ENCODE results near the gene CPS1.

Gene CPS1

DNA sequence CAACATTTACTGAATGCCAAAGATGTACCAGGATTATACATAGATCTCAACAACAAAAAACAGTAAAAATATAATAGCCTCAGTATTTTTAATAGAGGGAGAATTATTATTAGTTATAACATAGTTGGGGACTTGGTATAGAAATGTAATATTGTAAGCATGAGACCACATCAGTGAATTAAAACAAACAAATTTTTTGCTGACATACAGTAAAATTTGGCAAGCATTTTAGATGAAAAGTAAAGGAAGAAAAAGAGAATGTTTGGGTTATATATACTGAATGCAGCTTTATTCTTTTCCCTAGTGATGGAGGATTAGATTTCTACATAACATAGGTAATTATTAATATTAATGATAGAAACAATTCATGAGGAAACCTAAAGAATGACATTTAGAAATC lies 10.9 kb downstream of the CPS1 start:
- no peak overlapping the region for H3K27ac Mint-ChIP-seq
- no peaks in the 10 kb centered on the region for H3K36me3 Mint-ChIP-seq (ENCODE audit: low read depth)
- H3K4me3 Mint-ChIP-seq, result no peak overlapping the region
- no peak for DNase-seq
- no peaks in the 10 kb centered on the region for H3K4me1 Mint-ChIP-seq
- TF ChIP-seq, protein P1, sequence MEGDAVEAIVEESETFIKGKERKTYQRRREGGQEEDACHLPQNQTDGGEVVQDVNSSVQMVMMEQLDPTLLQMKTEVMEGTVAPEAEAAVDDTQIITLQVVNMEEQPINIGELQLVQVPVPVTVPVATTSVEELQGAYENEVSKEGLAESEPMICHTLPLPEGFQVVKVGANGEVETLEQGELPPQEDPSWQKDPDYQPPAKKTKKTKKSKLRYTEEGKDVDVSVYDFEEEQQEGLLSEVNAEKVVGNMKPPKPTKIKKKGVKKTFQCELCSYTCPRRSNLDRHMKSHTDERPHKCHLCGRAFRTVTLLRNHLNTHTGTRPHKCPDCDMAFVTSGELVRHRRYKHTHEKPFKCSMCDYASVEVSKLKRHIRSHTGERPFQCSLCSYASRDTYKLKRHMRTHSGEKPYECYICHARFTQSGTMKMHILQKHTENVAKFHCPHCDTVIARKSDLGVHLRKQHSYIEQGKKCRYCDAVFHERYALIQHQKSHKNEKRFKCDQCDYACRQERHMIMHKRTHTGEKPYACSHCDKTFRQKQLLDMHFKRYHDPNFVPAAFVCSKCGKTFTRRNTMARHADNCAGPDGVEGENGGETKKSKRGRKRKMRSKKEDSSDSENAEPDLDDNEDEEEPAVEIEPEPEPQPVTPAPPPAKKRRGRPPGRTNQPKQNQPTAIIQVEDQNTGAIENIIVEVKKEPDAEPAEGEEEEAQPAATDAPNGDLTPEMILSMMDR (IDR thresholded peaks at IDR 0.05), result no peak
- H3K9me3 Mint-ChIP-seq, result no peaks in the 10 kb centered on the region
- no peaks in the 10 kb centered on the region for H3K27me3 Mint-ChIP-seq (ENCODE audit: low read depth, poor library complexity)

DNA sequence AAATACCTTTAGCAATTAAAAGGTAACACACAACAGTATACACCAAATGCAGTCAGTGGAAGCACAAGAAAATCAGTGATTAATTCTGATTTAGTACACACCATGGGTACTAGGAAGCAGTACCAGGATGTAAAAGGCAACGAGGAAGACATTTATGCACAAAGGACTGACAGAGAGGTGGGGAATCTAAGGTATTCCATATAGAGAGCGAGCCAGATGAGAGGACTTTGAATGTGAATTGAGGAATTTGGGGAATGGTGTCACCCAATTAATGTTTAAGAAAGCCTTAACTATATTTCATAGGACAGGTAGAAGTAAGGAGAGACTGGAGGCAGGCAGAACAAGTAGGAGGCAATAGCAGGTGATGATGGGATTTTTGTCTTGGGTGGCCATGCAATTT lies 11.7 kb downstream of the CPS1 start:
- no peak overlapping the region for H3K4me3 Mint-ChIP-seq
- TF ChIP-seq, protein P1 (IDR thresholded peaks at IDR 0.05), result no peak
- no peaks in the 10 kb centered on the region for H3K27me3 Mint-ChIP-seq (ENCODE audit: low read depth, poor library complexity)
- no peak for DNase-seq
- no peaks in the 10 kb centered on the region for H3K9me3 Mint-ChIP-seq
- no peaks in the 10 kb centered on the region for H3K36me3 Mint-ChIP-seq (ENCODE audit: low read depth)
- no peaks in the 10 kb centered on the region for H3K4me1 Mint-ChIP-seq
- H3K27ac Mint-ChIP-seq, result no peak overlapping the region

DNA sequence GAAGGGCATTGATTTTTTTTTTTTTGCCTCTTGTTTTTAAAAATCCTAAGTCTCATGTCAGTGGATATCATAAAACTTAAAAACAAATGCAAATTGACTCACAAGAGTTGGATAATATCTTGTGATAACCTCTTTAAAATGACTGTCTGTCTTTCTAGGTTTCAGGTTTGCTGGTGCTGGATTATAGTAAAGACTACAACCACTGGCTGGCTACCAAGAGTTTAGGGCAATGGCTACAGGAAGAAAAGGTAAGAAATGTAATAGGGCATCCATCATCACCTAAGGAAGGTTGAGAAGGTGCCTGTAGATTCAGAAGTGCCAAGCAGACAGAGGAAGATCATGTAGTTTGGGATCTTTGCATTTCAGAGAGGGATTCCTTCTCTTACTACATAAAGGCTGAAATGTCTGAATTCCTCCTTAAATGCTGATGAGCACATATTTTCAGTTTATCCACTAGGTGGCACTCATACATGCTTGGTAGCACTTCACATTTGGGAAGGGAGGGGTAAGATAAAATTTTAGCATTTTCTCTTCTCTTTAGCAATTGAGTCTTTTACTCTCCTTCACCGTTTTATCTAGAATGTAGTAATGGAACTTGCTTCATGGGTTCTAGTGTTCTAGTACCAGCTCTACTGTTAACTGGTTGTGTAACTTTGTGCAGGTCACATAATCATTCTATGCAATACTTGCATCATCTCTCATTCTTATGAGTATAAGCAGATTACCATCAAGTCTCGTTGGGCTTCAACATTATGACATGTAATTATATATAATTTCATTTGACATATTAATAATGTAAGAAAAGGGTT lies 21.1 kb downstream of the CPS1 start:
- Mint-ChIP-seq H3K27ac (no peak overlapping the region), H3K27me3 (ENCODE audit: low read depth, poor library complexity) (no peaks in the 10 kb centered on the region), H3K36me3 (ENCODE audit: low read depth) (peaks cover 12% of the 10 kb centered on the region), H3K4me1 (peaks cover 12% of the 10 kb centered on the region), H3K4me3 (no peak overlapping the region), H3K9me3 (no peaks in the 10 kb centered on the region)
- peak; percentile 2 for DNase-seq
- TF ChIP-seq, protein P1 (IDR thresholded peaks at IDR 0.05), result peak; percentile 75

DNA sequence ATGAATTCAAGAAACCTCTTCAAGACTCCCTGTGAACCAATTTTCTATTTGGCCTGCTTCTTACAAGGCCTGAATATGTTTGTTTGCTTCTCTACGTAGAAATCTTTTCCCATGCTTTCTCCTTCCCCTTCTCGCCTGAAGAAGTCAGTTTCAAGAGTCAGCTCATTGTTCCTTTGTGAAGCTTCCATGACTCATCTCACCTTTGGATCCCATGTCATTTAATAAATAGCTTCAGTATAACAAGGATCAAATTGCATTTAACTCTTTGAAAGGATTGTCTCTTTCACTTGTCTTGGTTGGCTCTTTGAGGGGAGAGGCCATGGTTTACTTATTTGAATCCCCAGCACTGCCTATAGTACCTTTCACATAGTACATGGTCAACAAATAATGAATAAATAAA lies 28.4 kb downstream of the CPS1 start:
- Mint-ChIP-seq H3K27me3 (ENCODE audit: low read depth, poor library complexity) (no peaks in the 10 kb centered on the region), H3K27ac (peak overlapping the region; percentile 50), H3K4me1 (peaks cover 5% of the 10 kb centered on the region), H3K9me3 (no peaks in the 10 kb centered on the region), H3K36me3 (ENCODE audit: low read depth) (peaks cover 11% of the 10 kb centered on the region), H3K4me3 (no peak overlapping the region)
- DNase-seq, result no peak
- TF ChIP-seq, protein P1 (IDR thresholded peaks at IDR 0.05), result no peak

DNA sequence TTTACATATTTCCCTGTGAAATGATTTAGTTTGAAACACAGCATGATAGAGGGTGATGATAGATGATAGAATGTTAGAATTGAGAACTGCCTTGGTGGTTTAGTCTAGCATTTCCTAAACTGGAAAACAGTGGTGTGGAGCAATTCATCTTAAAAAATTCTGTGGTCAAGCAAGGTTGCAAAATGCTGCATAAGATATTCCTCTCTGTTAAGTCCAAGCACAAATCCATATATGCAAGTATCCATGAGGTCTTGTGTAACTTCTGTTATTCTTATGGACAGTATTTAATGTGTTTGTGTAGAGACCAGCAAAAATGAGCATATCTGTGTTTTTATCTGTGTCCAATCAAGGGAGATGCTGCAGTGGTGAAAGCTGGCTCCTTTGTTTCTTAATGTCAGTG lies 30.0 kb downstream of the CPS1 start:
- Mint-ChIP-seq H3K27ac (no peak overlapping the region), H3K27me3 (ENCODE audit: low read depth, poor library complexity) (no peaks in the 10 kb centered on the region), H3K4me1 (peaks cover 5% of the 10 kb centered on the region), H3K9me3 (no peaks in the 10 kb centered on the region), H3K4me3 (no peak overlapping the region), H3K36me3 (ENCODE audit: low read depth) (peaks cover 16% of the 10 kb centered on the region)
- no peak for DNase-seq
- TF ChIP-seq, protein P1 (IDR thresholded peaks at IDR 0.05), result no peak

DNA sequence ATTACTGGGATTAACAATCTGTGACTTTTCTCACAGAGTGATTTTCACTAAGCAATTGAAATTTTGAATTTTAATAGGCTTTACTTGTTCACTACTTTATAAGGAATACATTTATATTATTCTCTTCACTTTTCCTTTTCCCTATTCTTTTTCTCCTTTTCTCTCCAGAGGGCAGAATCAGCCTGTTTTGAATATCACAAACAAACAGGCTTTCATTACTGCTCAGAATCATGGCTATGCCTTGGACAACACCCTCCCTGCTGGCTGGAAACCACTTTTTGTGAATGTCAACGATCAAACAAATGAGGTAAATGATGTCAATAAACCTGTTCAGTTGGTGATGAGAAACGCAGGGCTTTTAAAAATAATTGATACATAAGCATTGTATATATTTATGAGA lies 35.3 kb downstream of the CPS1 start:
- peaks cover 36% of the 10 kb centered on the region for H3K36me3 Mint-ChIP-seq (ENCODE audit: low read depth)
- no peak overlapping the region for H3K27ac Mint-ChIP-seq

More for the DNA sequence above, 35.3 kb downstream of the CPS1 start:
- Mint-ChIP-seq H3K9me3 (no peaks in the 10 kb centered on the region), H3K4me3 (no peak overlapping the region), H3K27me3 (ENCODE audit: low read depth, poor library complexity) (no peaks in the 10 kb centered on the region), H3K4me1 (no peaks in the 10 kb centered on the region)
- TF ChIP-seq, protein P1 (IDR thresholded peaks at IDR 0.05), result no peak
- no peak for DNase-seq

All from nephron progenitor cell (in vitro differentiated cells).